ENCODE measurements around the gene ZAP70.

DNA sequence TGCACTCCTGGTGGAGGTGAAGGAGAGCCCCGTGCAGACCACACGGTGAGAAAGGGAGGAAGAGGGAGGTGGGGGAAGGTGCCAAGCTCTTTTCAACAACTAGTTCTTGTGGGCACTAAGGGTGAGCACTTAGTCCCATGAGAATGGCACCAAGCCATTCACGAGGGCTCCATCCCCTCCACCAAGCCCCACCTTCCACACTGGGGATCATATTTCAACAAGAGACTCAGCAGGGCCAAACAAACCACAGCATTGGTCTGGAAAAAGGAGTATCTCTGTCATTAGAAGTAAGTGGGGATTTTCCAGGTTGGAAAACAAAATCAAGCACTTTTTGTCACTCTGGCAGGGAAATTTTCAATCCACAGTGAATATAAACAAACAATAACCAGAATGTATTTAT, 38.4 kb downstream of the ZAP70 start:
- TF ChIP-seq CREB1 (CRISPR knock-in tag; IDR thresholded peaks at IDR 0.05) (no peak), ZNF416 (CRISPR knock-in tag; IDR thresholded peaks at IDR 0.05) (no peak)
- TF ChIP-seq, protein P1, sequence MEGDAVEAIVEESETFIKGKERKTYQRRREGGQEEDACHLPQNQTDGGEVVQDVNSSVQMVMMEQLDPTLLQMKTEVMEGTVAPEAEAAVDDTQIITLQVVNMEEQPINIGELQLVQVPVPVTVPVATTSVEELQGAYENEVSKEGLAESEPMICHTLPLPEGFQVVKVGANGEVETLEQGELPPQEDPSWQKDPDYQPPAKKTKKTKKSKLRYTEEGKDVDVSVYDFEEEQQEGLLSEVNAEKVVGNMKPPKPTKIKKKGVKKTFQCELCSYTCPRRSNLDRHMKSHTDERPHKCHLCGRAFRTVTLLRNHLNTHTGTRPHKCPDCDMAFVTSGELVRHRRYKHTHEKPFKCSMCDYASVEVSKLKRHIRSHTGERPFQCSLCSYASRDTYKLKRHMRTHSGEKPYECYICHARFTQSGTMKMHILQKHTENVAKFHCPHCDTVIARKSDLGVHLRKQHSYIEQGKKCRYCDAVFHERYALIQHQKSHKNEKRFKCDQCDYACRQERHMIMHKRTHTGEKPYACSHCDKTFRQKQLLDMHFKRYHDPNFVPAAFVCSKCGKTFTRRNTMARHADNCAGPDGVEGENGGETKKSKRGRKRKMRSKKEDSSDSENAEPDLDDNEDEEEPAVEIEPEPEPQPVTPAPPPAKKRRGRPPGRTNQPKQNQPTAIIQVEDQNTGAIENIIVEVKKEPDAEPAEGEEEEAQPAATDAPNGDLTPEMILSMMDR (IDR thresholded peaks at IDR 0.05) = no peak

Measured in WTC11 (cell line).